HG03196 (cell line): ENCODE results near the gene KIF22.

Experiments
- ATAC-seq: cut with Tn5 transposase; IDR thresholded peaks from one replicate; pipeline ENCODE4 v1.9.1; 2021; ENCODE audit not compliant: unreplicated experiment

The KIF22 gene

DNA sequence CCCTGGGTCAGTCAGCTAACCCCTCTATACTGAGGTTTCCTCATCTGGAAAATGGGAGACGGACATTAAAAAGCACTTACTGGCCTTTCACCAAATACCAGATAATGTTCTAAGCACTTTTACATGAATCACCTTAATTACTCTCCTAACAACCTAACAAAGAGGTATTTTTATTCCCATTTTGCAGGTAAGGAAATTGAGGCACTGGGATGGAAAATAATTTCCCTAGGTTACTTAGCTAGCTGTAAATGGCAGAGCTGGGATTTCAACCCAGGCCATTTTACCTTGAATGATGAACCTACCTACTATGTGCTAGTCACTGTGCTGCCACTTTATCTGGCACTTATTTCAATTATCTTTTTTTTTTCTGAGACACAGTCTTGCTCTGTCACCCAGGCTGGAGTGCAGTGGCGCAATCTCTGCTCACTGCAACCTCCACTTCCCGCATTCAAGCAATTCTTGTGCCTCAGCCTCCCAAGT lies 3.7 kb downstream of the KIF22 start:
- ATAC-seq, result no peak

- no peak for ATAC-seq
Measured at GRCh38 chr16:29802416-29802935, 11.9 kb downstream of the KIF22 start.

GRCh38 chr16:29804020-29804419 lies 13.5 kb downstream of the KIF22 start:
- no peak for ATAC-seq

- ATAC-seq, result peak; percentile 0
Measured at GRCh38 chr16:29804455-29805231, 14.1 kb downstream of the KIF22 start.

GRCh38 chr16:29805232-29806098 lies 14.9 kb downstream of the KIF22 start:
- ATAC-seq, result peak; percentile 51

DNA sequence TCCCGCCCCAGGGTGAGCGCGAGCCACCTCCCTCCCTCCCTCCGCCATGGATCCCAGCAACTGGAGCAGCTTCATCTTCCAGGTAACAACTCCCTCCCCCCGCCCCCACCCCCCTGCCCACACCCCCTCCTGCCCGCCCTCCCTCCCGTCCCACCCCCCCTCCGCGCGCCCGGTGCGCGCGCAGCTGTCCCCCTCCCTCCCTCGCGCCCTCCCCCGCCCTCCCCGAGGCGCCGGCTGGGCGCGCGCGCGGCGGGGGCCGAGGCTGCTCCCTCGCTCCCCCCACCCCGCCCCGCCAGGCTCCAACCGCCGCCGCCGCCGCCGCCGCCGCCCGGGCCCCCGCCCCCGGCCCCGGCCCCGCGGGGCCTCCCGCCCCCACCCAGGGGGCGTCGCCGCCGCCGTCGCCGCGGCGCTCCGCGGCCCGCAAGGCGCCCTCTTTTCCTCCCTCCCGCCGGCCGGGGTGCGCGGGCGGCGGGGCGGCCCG lies 15.6 kb downstream of the KIF22 start, which contains the start of gene MAZ:
Gene MAZ, plus strand, starts transcription at position 431 of the 481 bp plus-strand sequence. CDS start 173 bp downstream, outside the sequence.
- peak; percentile 0 for ATAC-seq

DNA sequence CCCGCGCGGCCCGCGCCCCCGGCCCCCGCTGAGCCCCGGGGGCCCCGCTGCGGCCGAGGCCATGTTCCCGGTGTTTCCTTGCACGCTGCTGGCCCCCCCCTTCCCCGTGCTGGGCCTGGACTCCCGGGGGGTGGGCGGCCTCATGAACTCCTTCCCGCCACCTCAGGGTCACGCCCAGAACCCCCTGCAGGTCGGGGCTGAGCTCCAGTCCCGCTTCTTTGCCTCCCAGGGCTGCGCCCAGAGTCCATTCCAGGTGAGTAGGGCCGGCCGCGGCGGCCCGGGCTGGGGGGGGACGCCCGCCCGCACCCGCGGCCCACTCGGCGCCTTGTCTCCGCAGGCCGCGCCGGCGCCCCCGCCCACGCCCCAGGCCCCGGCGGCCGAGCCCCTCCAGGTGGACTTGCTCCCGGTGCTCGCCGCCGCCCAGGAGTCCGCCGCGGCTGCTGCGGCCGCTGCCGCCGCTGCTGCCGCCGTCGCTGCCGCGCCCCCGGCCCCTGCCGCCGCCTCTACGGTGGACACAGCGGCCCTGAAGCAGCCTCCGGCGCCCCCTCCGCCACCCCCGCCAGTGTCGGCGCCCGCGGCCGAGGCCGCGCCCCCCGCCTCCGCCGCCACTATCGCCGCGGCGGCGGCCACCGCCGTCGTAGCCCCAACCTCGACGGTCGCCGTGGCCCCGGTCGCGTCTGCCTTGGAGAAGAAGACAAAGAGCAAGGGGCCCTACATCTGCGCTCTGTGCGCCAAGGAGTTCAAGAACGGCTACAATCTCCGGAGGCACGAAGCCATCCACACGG lies 16.3 kb downstream of the KIF22 start:
- ATAC-seq, result no peak

- peak; percentile 15 for ATAC-seq
Measured at GRCh38 chr16:29807426-29808218, 17.1 kb downstream of the KIF22 start.

DNA sequence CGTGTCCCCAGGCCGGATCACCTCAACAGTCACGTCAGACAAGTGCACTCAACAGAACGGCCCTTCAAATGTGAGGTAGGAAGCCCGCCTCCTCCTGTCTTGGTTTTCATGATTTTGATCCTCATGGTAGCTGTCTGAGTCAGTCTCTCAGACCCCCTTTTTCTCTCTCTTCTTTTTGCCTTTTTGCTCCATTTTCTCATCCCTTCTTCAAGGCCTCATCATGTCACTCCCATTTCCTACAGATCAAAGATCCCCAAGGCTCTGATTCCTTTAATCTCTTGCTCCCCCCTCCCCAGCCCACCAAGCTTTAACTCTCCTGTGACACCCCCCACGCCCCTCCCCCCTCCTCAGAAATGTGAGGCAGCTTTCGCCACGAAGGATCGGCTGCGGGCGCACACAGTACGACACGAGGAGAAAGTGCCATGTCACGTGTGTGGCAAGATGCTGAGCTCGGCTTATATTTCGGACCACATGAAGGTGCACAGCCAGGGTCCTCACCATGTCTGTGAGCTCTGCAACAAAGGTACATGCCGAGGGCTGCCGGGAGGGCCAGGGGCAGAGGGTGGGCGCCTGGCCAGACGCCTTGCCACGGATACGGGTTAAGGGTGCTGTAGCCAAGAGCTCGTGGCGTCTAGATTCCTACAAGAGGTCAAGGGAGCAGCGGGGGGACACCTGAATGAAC lies 17.8 kb downstream of the KIF22 start:
- no peak for ATAC-seq

DNA sequence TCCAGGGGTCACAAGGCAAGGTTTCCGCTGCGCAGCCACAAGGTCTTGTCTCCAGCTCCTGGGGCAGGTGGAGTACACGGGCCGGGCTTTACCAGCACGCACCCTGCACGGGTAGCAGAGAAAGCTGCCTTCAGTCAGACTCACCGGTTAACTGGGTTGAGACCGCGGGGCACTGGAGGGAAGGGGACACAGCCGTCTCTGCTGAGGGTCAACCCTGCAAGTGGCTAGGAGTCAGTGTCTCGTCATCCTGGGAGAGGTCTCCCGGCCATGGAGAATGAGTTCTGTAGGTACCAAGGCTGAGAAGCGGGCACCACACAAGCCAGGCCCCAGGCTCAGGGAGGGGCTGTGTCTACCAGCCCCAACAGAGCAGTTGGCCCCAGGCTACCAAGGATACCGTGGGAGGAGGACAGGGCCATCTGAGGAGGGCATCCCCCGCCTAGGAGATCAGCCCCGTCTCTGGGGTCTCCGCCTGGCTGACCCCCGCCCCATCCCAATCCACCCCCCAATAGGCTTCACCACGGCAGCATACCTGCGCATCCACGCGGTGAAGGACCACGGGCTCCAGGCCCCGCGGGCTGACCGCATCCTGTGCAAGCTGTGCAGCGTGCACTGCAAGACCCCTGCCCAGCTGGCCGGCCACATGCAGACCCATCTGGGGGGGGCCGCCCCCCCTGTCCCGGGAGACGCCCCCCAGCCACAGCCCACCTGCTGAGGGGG lies 18.6 kb downstream of the KIF22 start:
- ATAC-seq, result no peak

GRCh38 chr16:29809850-29810698 lies 19.5 kb downstream of the KIF22 start:
- ATAC-seq, result no peak

- no peak for ATAC-seq
Measured at GRCh38 chr16:29810699-29811169, 20.2 kb downstream of the KIF22 start.

DNA sequence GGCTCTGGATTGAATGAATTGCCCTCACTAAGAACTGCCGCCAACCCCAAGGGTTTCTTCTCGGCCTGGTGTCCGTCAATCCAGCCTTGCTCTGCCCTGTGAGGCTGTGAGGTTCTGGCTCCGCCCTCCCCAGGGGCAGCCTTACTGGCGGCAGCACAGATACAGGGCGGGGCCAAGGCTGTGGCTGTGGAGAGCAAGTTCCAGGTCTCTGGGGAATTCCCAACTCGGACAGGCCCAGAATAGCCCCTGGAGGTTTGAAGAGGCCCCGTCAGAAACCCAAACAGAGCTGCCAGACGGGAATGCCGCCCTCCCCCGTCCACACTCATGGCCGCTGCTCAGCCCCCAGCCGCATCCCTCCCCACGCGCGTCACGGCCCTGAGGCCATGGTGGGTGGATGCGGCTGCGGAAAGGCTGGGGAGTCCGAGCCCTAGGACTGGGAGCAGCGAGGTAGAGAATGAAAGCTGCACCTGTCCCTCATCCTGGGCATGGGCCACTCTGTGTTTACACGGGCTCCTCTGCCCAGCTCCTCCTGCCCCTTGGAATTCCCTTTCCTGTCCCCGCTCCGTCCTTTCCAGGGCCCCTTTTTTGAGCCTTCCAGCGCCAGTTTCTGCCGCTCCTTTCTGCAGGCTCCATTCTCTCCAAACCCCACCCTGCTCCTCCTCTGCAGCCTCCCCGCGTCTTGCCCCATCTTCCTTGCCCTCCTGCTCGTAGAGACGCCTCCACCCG lies 20.8 kb downstream of the KIF22 start:
- no peak for ATAC-seq

DNA sequence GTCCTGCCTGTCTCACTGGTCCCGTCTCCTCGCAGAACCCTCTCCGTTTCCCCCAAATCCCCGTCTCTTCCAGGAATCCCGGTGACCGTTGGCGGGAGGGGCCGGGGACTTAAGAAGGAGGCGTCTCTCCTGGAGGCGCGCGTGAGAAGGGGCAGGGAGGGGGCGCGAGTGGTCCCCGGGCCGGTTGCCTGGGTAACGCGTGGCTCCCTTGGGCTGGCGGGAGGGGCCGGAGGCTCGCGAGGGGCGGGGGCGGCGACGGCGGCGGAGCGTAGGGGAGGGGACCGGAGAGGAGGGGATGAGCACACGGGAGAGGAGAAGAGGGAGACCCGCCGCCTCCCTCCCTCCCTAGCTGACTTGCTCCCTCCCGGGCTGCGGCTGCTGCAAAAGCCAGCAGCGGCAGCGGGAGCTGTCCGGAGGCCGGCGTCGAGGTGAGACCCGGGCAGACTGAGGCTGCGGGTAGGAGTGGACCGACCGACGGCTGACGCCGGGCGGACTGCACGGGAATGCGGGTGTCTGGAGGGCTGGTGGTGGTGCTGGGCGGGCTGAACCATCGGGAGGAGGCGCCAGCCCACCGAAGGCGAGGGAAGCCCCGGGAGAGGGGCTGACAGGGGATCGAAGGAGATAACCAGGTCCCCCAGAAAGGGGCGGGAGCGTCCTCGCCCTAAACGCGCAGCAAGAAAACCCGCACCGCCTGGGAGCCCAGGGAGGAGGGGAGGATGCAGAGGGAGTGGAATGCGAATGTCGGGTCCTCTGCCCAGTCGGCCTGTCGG lies 21.5 kb downstream of the KIF22 start, which contains the start of gene PRRT2:
Gene PRRT2, plus strand, starts transcription at position 298 of the 770 bp plus-strand sequence. CDS start 862 bp downstream, outside the sequence.
- no peak for ATAC-seq

DNA sequence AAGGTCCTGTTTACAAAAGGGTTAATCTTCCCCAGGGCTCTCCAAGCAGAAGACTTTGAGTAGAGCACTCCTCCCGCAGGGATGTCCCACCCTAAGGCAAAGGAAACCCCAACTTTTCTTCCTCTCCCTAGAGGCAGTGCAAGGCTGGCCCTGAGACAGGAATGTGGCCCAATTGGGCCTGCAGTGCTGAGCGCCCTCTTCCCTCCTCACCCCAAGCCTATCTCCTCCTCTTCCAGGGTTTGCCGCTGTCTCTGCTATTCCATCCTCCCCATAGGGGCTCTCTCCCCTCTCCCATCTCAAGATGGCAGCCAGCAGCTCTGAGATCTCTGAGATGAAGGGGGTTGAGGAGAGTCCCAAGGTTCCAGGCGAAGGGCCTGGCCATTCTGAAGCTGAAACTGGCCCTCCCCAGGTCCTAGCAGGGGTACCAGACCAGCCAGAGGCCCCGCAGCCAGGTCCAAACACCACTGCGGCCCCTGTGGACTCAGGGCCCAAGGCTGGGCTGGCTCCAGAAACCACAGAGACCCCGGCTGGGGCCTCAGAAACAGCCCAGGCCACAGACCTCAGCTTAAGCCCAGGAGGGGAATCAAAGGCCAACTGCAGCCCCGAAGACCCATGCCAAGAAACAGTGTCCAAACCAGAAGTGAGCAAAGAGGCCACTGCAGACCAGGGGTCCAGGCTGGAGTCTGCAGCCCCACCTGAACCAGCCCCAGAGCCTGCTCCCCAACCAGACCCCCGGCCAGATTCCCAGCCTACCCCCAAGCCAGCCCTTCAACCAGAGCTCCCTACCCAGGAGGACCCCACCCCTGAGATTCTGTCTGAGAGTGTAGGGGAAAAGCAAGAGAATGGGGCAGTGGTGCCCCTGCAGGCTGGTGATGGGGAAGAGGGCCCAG lies 22.4 kb downstream of the KIF22 start:
- ATAC-seq, result no peak
